ENCODE measurements around the gene HP1BP3. TPM values are rescaled to one million over a fixed set of nuclear protein-coding genes. Genes with fewer than 3 reads are reported as not detected.

The HP1BP3 gene
- total RNA-seq, 3 donors from 2014 or later (not counting 1 experiment from before 2014, with no cell fraction given) = 243 to 296 (median 274) TPM

DNA sequence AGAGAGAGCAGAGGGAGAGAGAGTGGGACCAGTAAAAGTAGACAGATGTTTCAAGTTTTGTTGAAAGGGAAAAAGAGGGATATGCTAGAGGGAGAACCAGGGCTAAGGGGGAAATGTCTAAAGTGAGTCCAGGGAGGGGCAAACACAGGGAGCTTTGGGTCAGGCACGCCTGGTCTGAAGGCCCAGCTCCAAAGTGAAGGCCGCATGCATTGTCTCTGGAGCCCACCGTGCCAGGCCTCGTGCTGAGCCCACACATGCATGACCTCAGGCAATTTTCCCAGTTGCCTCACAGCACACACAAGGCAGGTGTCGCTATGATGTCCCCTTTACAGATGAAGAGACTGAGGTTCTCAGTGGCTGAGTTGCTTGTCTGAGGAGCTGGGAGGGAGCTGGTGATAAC is 85.3 kb downstream of the HP1BP3 start:
- H3K9me3 ChIP-seq (ENCODE audit: control insufficient read depth, insufficient read depth, low read length) = no peaks in the 10 kb centered on the region
- WGBS (ENCODE audit: insufficient coverage) = 86% methylated on average over 5 of the region's 5 CpGs
- H3K4me1 ChIP-seq (ENCODE audit: control insufficient read depth, insufficient read depth, low read length) = peaks cover 4% of the 10 kb centered on the region
- TF ChIP-seq, protein P1, sequence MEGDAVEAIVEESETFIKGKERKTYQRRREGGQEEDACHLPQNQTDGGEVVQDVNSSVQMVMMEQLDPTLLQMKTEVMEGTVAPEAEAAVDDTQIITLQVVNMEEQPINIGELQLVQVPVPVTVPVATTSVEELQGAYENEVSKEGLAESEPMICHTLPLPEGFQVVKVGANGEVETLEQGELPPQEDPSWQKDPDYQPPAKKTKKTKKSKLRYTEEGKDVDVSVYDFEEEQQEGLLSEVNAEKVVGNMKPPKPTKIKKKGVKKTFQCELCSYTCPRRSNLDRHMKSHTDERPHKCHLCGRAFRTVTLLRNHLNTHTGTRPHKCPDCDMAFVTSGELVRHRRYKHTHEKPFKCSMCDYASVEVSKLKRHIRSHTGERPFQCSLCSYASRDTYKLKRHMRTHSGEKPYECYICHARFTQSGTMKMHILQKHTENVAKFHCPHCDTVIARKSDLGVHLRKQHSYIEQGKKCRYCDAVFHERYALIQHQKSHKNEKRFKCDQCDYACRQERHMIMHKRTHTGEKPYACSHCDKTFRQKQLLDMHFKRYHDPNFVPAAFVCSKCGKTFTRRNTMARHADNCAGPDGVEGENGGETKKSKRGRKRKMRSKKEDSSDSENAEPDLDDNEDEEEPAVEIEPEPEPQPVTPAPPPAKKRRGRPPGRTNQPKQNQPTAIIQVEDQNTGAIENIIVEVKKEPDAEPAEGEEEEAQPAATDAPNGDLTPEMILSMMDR (IDR thresholded peaks at IDR 0.05) = no peak
- peaks cover 0 to 3% of the 10 kb centered on the region in 2 donors for H3K27me3 Mint-ChIP-seq (ENCODE audit: low read depth in 2 of 2)
- ATAC-seq (no peak), DNase-seq (no peak)
- no peaks in the 10 kb centered on the region for H3K27me3 ChIP-seq (ENCODE audit: control insufficient read depth, insufficient read depth, low read length)
- no peak overlapping the region for H3K27ac ChIP-seq (ENCODE audit: low read length)
- no peaks in the 10 kb centered on the region for H3K9me3 Mint-ChIP-seq
- H3K27ac Mint-ChIP-seq = no peak overlapping the region
- H3K4me3 ChIP-seq (ENCODE audit: low read length) = no peak overlapping the region
- H3K36me3 Mint-ChIP-seq = no peaks in the 10 kb centered on the region
- H3K4me3 Mint-ChIP-seq = no peak overlapping the region
- H3K36me3 ChIP-seq (ENCODE audit: control insufficient read depth, insufficient read depth, low read length) = no peaks in the 10 kb centered on the region
- intact Hi-C loops (cut with micrococcal nuclease) = no loop called here
- peaks cover 1 to 3% of the 10 kb centered on the region in 2 donors for H3K4me1 Mint-ChIP-seq

GRCh38 chr1:20701446-20701845 is 85.7 kb downstream of the HP1BP3 start:
- H3K4me3 Mint-ChIP-seq = no peak overlapping the region

GRCh38 chr1:20700636-20701215 is 86.4 kb downstream of the HP1BP3 start:
- TF ChIP-seq, protein P1 (IDR thresholded peaks at IDR 0.05) = no peak
- Mint-ChIP-seq H3K36me3 (no peaks in the 10 kb centered on the region), H3K27me3 (ENCODE audit: low read depth in 2 of 2) (peaks cover 0 to 7% of the 10 kb centered on the region in 2 donors), H3K27ac (no peak overlapping the region), H3K4me1 (peaks cover 11 to 13% of the 10 kb centered on the region in 2 donors), H3K4me3 (no peak overlapping the region), H3K9me3 (no peaks in the 10 kb centered on the region)
- Histone ChIP-seq H3K4me3 (ENCODE audit: low read length) (no peak overlapping the region), H3K27ac (ENCODE audit: low read length) (no peak overlapping the region), H3K4me1 (ENCODE audit: control insufficient read depth, insufficient read depth, low read length) (peaks cover 12% of the 10 kb centered on the region), H3K36me3 (ENCODE audit: control insufficient read depth, insufficient read depth, low read length) (no peaks in the 10 kb centered on the region), H3K9me3 (ENCODE audit: control insufficient read depth, insufficient read depth, low read length) (no peaks in the 10 kb centered on the region), H3K27me3 (ENCODE audit: control insufficient read depth, insufficient read depth, low read length) (no peaks in the 10 kb centered on the region)
- DNase-seq (no peak), ATAC-seq (no peak)
- intact Hi-C loops (cut with micrococcal nuclease) = no loop called here
- 90% methylated on average over 17 of the region's 17 CpGs for WGBS (ENCODE audit: insufficient coverage)

More at GRCh38 chr1:20701446-20701845, 85.7 kb downstream of the HP1BP3 start:
- TF ChIP-seq, protein P1 (IDR thresholded peaks at IDR 0.05) = no peak
- WGBS (ENCODE audit: insufficient coverage) = 94% methylated on average over 9 of the region's 9 CpGs
- no peaks in the 10 kb centered on the region for H3K9me3 Mint-ChIP-seq
- ATAC-seq (no peak), DNase-seq (no peak)
- no peaks in the 10 kb centered on the region for H3K27me3 ChIP-seq (ENCODE audit: control insufficient read depth, insufficient read depth, low read length)
- H3K4me3 ChIP-seq (ENCODE audit: low read length) = no peak overlapping the region
- H3K9me3 ChIP-seq (ENCODE audit: control insufficient read depth, insufficient read depth, low read length) = no peaks in the 10 kb centered on the region
- H3K27ac ChIP-seq (ENCODE audit: low read length) = no peak overlapping the region
- no peak overlapping the region for H3K27ac Mint-ChIP-seq
- H3K27me3 Mint-ChIP-seq (ENCODE audit: low read depth in 2 of 2) = peaks cover 0 to 3% of the 10 kb centered on the region in 2 donors
- H3K4me1 Mint-ChIP-seq = peaks cover 5 to 7% of the 10 kb centered on the region in 2 donors
- intact Hi-C loops (cut with micrococcal nuclease) = no loop called here
- H3K4me1 ChIP-seq (ENCODE audit: control insufficient read depth, insufficient read depth, low read length) = peaks cover 7% of the 10 kb centered on the region
- no peaks in the 10 kb centered on the region for H3K36me3 Mint-ChIP-seq
- no peaks in the 10 kb centered on the region for H3K36me3 ChIP-seq (ENCODE audit: control insufficient read depth, insufficient read depth, low read length)

DNA sequence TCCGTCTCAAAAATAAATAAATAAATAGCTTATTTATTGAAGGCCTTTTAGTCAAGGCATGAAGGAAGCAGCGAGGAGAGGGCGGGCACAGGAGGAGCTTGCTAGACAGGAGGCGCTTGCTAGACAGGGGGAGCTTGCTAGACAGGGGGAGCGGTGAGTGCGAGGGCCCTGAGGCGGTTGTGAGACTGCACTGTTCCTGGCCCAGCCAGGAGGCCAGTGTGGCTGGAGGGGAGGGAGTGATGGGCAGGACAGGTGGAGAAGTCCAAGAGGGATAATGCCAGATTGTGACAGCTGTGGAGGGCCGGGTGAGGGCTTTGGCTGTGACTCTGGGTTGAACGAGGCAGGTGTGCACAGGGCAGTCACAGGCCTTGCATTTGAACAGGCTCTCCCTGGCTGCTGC is 87.5 kb downstream of the HP1BP3 start:
- ATAC-seq = no peak
- H3K4me3 Mint-ChIP-seq = no peak overlapping the region
- Histone ChIP-seq H3K4me1 (ENCODE audit: control insufficient read depth, insufficient read depth, low read length) (peaks cover 12% of the 10 kb centered on the region), H3K27ac (ENCODE audit: low read length) (no peak overlapping the region), H3K27me3 (ENCODE audit: control insufficient read depth, insufficient read depth, low read length) (no peaks in the 10 kb centered on the region), H3K36me3 (ENCODE audit: control insufficient read depth, insufficient read depth, low read length) (no peaks in the 10 kb centered on the region), H3K4me3 (ENCODE audit: low read length) (no peak overlapping the region), H3K9me3 (ENCODE audit: control insufficient read depth, insufficient read depth, low read length) (no peaks in the 10 kb centered on the region)
- H3K36me3 Mint-ChIP-seq = no peaks in the 10 kb centered on the region
- peaks cover 0 to 9% of the 10 kb centered on the region in 2 donors for H3K27me3 Mint-ChIP-seq (ENCODE audit: low read depth in 2 of 2)
- no peaks in the 10 kb centered on the region for H3K9me3 Mint-ChIP-seq
- TF ChIP-seq, protein P1 (IDR thresholded peaks at IDR 0.05) = no peak
- H3K27ac Mint-ChIP-seq = no peak overlapping the region
- H3K4me1 Mint-ChIP-seq = peaks cover 11 to 13% of the 10 kb centered on the region in 2 donors
- DNase-seq = no peak
- intact Hi-C loops (cut with micrococcal nuclease) = no loop called here
- 92% methylated on average over 9 of the region's 9 CpGs for WGBS (ENCODE audit: insufficient coverage)

All from natural killer cell (primary cell).